T-helper 1 cell treated with Interleukin-12 subunit alpha and Interleukin-12 subunit beta and Interleukin-4 antibody, amounts not matched to agents 30 μg/mL and 1 μg/mL, for 36 hours (primary cell): ENCODE measurements around the gene ADSS1.

ENCODE experiments used
- H3K27ac Mint-ChIP-seq: one replicate; pipeline ENCODE4 v1.8.0; 2021; ENCODE audit warnings: mild to moderate bottlenecking, mixed read lengths
- H3K27me3 Mint-ChIP-seq: one replicate; pipeline ENCODE4 v1.8.0; 2021; ENCODE audit warnings: low read depth, mixed read lengths
- H3K36me3 Mint-ChIP-seq: one replicate; pipeline ENCODE4 v1.8.0; 2021; ENCODE audit warnings: low read depth, mixed read lengths
- H3K4me1 Mint-ChIP-seq: one replicate; pipeline ENCODE4 v1.8.0; 2021; ENCODE audit warnings: low read depth, mixed read lengths
- H3K4me3 Mint-ChIP-seq: one replicate; pipeline ENCODE4 v1.8.0; 2021; ENCODE audit warnings: mild to moderate bottlenecking, moderate library complexity, mixed read lengths
- H3K9me3 Mint-ChIP-seq: one replicate; pipeline ENCODE4 v1.8.0; 2021; ENCODE audit warnings: mixed read lengths

The ADSS1 gene

GRCh38 chr14:104758981-104759969 lies 35.2 kb downstream of the ADSS1 start:
- no peaks in the 10 kb centered on the region for H3K9me3 Mint-ChIP-seq
- H3K4me3 Mint-ChIP-seq = no peak overlapping the region
- peaks cover 11% of the 10 kb centered on the region for H3K36me3 Mint-ChIP-seq
- H3K4me1 Mint-ChIP-seq = peaks cover 17% of the 10 kb centered on the region
- H3K27me3 Mint-ChIP-seq = no peaks in the 10 kb centered on the region
- H3K27ac Mint-ChIP-seq = no peak overlapping the region

- H3K9me3 Mint-ChIP-seq = no peaks in the 10 kb centered on the region
- no peaks in the 10 kb centered on the region for H3K27me3 Mint-ChIP-seq
- peaks cover 5% of the 10 kb centered on the region for H3K36me3 Mint-ChIP-seq
- no peak overlapping the region for H3K4me3 Mint-ChIP-seq
- peaks cover 2% of the 10 kb centered on the region for H3K4me1 Mint-ChIP-seq
- no peak overlapping the region for H3K27ac Mint-ChIP-seq
These were observed 41.5 kb downstream of the ADSS1 start for GRCh38 chr14:104765517-104765916.

- no peaks in the 10 kb centered on the region for H3K27me3 Mint-ChIP-seq
- H3K4me1 Mint-ChIP-seq = peaks cover 2% of the 10 kb centered on the region
- peaks cover 13% of the 10 kb centered on the region for H3K36me3 Mint-ChIP-seq
- peaks cover 5% of the 10 kb centered on the region for H3K9me3 Mint-ChIP-seq
- no peak overlapping the region for H3K4me3 Mint-ChIP-seq
- no peak overlapping the region for H3K27ac Mint-ChIP-seq
These were observed 42.3 kb downstream of the ADSS1 start for GRCh38 chr14:104766256-104766862.

- Mint-ChIP-seq H3K36me3 (peaks cover 18% of the 10 kb centered on the region), H3K4me1 (peaks cover 2% of the 10 kb centered on the region), H3K27ac (no peak overlapping the region), H3K27me3 (no peaks in the 10 kb centered on the region), H3K9me3 (peaks cover 5% of the 10 kb centered on the region), H3K4me3 (no peak overlapping the region)
These were observed 43.0 kb downstream of the ADSS1 start for GRCh38 chr14:104766863-104767633.

GRCh38 chr14:104767634-104767918 lies 43.5 kb downstream of the ADSS1 start:
- no peak overlapping the region for H3K4me3 Mint-ChIP-seq
- no peak overlapping the region for H3K27ac Mint-ChIP-seq
- peaks cover 5% of the 10 kb centered on the region for H3K9me3 Mint-ChIP-seq
- H3K27me3 Mint-ChIP-seq = no peaks in the 10 kb centered on the region
- H3K4me1 Mint-ChIP-seq = peaks cover 2% of the 10 kb centered on the region
- H3K36me3 Mint-ChIP-seq = peaks cover 17% of the 10 kb centered on the region

GRCh38 chr14:104768437-104769323 lies 44.7 kb downstream of the ADSS1 start:
- Mint-ChIP-seq H3K4me1 (peaks cover 2% of the 10 kb centered on the region), H3K27me3 (no peaks in the 10 kb centered on the region), H3K4me3 (no peak overlapping the region), H3K9me3 (peaks cover 5% of the 10 kb centered on the region), H3K27ac (peak overlapping the region; percentile 36), H3K36me3 (peaks cover 22% of the 10 kb centered on the region)

- H3K27ac Mint-ChIP-seq = peak overlapping the region; percentile 31
- H3K27me3 Mint-ChIP-seq = no peaks in the 10 kb centered on the region
- no peak overlapping the region for H3K4me3 Mint-ChIP-seq
- H3K36me3 Mint-ChIP-seq = peaks cover 22% of the 10 kb centered on the region
- peaks cover 2% of the 10 kb centered on the region for H3K4me1 Mint-ChIP-seq
- peaks cover 5% of the 10 kb centered on the region for H3K9me3 Mint-ChIP-seq
These were observed 45.5 kb downstream of the ADSS1 start for GRCh38 chr14:104769324-104770071.

- Mint-ChIP-seq H3K4me1 (peaks cover 2% of the 10 kb centered on the region), H3K27ac (no peak overlapping the region), H3K4me3 (no peak overlapping the region), H3K9me3 (peaks cover 5% of the 10 kb centered on the region), H3K36me3 (peaks cover 22% of the 10 kb centered on the region), H3K27me3 (no peaks in the 10 kb centered on the region)
These were observed 46.1 kb downstream of the ADSS1 start for GRCh38 chr14:104770072-104770579.

GRCh38 chr14:104770851-104771272 lies 46.8 kb downstream of the ADSS1 start:
- H3K27ac Mint-ChIP-seq = no peak overlapping the region
- H3K4me3 Mint-ChIP-seq = no peak overlapping the region
- peaks cover 22% of the 10 kb centered on the region for H3K36me3 Mint-ChIP-seq
- H3K4me1 Mint-ChIP-seq = peaks cover 2% of the 10 kb centered on the region
- H3K27me3 Mint-ChIP-seq = no peaks in the 10 kb centered on the region
- H3K9me3 Mint-ChIP-seq = peaks cover 5% of the 10 kb centered on the region

GRCh38 chr14:104771374-104771773 lies 47.3 kb downstream of the ADSS1 start:
- no peak overlapping the region for H3K27ac Mint-ChIP-seq
- H3K27me3 Mint-ChIP-seq = no peaks in the 10 kb centered on the region
- H3K4me3 Mint-ChIP-seq = no peak overlapping the region
- peaks cover 5% of the 10 kb centered on the region for H3K9me3 Mint-ChIP-seq
- H3K36me3 Mint-ChIP-seq = peaks cover 25% of the 10 kb centered on the region
- H3K4me1 Mint-ChIP-seq = peaks cover 2% of the 10 kb centered on the region

GRCh38 chr14:104771918-104772706 lies 48.1 kb downstream of the ADSS1 start:
- no peak overlapping the region for H3K27ac Mint-ChIP-seq
- no peaks in the 10 kb centered on the region for H3K27me3 Mint-ChIP-seq
- H3K4me3 Mint-ChIP-seq = no peak overlapping the region
- H3K9me3 Mint-ChIP-seq = peaks cover 5% of the 10 kb centered on the region
- H3K36me3 Mint-ChIP-seq = peaks cover 28% of the 10 kb centered on the region
- H3K4me1 Mint-ChIP-seq = peaks cover 2% of the 10 kb centered on the region

GRCh38 chr14:104772707-104773504 lies 48.9 kb downstream of the ADSS1 start:
- Mint-ChIP-seq H3K27me3 (no peaks in the 10 kb centered on the region), H3K9me3 (peaks cover 5% of the 10 kb centered on the region), H3K27ac (no peak overlapping the region), H3K36me3 (peaks cover 28% of the 10 kb centered on the region), H3K4me3 (no peak overlapping the region), H3K4me1 (peaks cover 2% of the 10 kb centered on the region)
